Fibroblast of skin of left biceps (primary cell): ENCODE results near the gene ATPAF2.

ENCODE experiments used
- DNase-seq, 2 experiments: peaks; one replicate each; pipeline ENCODE4 v3.0.0-alpha.2; 2013; ENCODE audit warnings: low read depth in 2 of 2

The ATPAF2 gene

DNA sequence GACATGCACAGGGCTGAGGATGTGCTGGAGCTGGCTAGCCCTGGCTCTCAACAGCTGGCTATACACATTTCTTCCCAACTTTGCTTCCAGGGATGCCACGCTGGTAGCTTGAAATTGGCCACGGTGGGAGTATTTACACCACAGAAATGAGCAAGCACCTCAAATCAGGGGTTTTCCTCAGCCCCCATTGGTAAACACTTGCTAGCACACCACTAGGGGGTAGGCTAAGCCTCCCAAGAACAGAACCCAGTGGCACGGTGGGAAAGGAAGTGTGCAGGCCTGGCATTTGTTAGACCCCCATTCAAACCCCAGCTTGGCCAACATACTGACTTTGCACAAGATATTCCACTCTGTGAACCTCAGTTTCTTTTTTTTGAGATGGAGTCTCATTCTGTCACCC is 53.4 kb downstream of the ATPAF2 start:
- no peak for DNase-seq

DNA sequence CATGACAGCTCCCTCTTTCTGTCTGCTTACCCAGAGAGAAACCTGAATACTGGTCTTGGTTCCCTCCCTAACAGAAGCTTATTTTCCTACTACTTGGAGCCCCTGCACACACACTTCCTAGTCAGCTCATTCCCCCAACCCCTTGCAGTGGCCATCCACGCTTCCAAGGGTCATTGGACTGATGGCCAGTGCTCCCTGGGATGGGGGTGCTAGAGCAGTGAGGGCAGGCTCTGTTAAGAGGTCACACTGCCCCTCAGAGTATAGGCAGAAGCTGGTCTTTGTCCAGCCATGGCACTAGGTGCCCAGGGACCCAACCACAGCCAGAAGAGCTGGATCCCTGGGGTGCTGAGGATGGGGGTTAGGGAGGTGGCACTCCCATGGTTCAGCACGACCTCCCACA is 53.8 kb downstream of the ATPAF2 start:
- no peak for DNase-seq

DNA sequence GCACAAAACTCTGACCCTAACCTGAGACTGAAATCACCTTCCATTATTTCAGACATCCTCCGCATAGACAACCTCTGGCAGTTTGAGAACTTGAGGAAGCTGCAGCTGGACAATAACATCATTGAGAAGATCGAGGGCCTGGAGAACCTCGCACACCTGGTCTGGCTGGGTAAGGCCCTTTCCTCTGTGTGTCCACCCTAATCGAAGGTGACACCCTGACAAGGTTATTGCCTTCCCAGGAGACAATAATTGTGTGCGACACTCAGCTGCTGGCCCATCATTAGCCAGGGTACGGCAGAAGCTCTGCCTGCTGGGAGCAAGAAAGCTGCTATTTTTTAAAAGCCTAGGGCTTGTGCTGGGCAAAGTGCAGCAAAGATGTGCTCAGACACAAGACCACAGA is 55.2 kb downstream of the ATPAF2 start:
- no peak for DNase-seq

DNA sequence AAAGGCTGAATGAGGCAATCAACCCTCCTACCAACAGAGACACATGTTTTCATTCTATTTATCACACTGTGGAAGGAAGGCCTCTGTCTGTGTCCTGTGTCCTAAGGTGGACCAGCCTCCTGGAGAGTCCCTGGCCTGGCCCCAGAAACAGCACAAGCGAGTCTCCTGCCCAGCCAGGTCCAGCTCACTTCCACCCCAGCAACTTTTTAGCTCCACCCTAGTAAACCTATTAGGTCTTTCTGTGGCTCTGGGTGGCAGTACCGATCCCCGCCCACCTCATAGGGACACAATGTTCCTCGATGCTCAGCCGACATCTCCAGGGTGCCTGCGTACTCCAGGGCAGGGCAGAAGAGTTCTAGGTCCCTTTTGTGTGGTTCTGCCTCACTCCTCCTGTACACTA is 55.6 kb downstream of the ATPAF2 start:
- DNase-seq = no peak

DNA sequence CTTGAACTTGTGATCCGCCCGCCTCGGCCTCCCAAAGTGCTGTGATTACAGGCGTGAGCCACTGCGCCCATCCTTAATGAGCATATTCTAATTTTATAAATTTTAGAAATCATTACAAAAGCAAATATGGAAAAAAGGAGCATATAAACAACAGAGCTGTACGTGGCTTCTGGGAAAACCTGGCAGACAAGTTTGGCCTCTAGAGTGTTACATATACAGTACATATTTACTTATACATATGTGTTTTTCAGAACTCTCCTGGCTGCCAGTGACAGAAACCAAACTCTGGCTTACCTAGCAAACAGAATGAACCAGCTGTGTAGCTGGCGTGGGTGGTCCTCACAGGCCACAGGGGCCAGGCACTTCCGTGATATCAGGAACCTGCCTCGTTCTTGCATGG is 56.2 kb downstream of the ATPAF2 start:
- no peak for DNase-seq

DNA sequence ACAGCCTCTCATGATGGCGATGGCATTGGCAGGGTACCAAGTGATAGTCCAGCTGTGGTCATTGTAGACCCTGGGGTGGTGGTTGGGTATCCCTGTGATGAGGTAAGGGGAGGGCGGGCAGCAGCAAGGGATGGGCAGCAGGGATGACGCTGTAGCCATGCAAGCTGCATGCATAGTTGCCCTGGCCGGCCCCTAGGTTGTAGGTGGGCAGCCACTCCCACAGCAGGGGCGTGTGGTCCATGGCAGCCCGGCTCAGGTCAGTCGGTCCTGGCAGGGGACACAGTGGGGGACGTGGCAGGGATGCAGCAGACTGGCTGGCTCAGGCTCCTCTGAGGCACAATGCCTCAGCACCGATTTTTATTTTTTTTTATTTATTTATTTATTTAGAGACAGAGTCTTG is 57.6 kb downstream of the ATPAF2 start:
- DNase-seq = no peak

DNA sequence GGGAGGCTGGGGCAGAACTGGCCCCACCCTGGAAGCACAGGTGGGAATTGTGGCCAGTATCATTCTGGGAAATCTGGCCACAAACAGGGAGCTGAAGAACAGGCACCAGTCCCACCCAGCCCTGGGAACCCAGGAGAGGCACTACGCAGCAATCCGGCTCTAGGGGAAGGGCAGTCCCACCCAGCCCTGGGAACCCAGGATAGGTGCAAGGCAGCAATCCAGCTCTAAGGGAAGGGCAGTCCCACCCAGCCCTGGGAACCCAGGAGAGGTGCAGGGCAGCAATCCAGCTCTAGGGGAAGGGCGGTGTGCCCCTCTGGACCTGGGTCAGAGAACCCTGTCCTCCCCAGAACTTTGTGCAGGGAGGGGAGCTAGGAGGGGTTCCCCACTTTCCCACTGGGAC is 59.2 kb downstream of the ATPAF2 start:
- no peak for DNase-seq

DNA sequence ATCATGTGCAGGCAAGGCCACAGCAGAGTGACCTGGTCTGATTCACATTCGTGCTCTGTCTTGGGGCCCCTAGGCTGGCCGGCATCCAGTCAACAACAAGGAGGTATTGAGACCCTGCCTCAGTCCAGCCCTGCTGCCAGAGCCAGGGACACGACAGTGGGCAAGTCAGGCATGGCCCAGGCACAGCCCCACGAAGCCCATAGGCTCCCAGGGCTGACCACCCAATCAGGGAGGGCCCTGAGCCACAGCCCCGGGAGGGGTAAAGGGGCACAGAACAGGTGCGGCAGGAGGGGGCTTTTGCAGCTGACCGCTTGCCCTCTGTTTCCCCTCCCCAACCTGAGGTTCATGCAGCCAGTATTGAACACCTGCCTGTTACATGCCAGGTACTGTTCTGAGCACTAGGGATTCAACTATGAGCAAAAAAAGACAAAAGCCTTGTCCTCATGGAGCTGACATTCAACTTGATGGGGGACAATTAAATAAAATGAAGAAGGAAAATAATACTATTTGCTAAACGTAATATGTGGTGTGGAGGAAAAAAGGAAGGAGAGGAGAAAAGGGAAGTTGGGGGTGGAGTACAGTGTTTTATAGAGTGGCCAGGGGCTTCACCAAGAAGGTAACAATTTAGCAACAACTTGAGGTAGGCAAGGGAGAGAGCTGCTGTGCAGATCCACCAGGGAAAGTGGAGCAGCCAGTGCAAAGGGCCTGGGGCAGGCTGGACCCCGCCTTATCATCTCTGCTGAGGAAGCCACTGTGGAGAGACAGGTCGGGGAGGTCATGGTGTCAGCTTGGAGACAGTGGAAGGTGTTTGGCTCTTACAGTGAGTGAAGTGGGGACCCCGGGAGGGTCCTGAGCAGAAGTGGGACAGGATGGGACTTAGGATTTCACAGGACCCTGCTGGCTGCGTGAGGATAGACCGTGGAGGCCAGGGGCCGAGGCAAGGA is 60.2 kb downstream of the ATPAF2 start:
- DNase-seq = no peak

DNA sequence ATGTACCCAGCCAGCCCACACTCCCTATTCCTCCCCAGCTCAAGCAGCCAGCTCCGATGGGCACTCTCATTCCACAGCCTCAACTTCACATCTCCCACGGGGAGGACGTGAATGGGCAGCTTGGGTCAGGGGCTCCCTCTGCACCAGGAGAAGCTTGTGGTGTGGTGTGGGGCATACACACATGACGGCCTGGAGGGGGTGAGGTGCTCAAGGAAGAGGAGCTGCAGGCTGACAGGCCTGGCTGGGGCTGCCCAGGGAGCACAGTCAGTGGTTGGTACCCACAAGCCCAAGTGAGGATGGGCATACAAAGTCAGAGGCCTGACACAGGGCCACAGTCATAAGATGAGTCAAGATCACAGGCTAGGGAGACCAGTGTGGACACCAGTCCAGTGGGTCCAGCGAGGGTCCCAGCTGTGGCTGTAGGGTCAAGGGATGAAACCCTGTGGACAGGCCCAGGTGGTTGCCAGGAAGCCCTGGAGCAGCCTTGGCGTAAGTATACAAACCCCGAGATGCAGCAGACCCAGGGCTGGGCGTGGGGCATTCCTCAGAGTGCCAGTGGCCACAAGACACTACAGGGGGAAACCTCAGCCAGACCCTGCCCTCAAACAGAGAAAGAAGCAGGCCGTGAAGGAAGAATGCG is 61.9 kb downstream of the ATPAF2 start:
- no peak for DNase-seq

DNA sequence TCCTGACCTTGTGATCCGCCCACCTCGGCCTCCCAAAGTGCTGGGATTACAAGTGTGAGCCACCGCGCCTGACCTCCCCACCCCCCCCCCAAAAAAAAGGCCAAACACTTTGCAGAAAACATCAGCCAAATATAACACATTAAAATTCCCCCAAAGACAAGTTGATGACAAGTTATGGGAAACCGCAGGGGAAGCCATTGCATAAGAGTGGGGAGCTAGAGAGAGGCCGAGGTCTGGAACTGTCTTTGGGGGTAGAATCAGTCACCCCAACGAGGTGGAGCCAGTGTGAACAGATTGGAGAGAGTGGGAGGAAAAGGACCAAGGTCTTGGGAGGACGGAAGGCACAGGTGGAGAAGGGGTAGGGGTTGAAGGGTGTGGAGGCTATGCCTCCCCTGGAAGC is 63.5 kb downstream of the ATPAF2 start:
- no peak for DNase-seq

DNA sequence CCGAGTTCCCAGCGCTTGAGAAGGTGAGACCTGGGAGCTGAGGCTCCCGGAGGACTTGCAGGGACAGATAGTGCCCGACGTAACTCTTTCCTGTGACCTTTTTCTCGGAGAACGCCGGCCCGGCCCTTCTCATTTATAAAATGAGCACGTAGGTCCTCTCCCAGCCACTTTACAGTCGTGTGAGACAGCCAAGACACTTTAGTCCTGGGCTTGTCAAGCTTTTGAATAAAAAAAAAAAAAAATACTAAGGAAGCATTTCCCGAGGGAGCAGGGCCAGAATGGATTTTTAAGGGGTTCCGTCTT is 66.1 kb downstream of the ATPAF2 start:
- no peak for DNase-seq

DNA sequence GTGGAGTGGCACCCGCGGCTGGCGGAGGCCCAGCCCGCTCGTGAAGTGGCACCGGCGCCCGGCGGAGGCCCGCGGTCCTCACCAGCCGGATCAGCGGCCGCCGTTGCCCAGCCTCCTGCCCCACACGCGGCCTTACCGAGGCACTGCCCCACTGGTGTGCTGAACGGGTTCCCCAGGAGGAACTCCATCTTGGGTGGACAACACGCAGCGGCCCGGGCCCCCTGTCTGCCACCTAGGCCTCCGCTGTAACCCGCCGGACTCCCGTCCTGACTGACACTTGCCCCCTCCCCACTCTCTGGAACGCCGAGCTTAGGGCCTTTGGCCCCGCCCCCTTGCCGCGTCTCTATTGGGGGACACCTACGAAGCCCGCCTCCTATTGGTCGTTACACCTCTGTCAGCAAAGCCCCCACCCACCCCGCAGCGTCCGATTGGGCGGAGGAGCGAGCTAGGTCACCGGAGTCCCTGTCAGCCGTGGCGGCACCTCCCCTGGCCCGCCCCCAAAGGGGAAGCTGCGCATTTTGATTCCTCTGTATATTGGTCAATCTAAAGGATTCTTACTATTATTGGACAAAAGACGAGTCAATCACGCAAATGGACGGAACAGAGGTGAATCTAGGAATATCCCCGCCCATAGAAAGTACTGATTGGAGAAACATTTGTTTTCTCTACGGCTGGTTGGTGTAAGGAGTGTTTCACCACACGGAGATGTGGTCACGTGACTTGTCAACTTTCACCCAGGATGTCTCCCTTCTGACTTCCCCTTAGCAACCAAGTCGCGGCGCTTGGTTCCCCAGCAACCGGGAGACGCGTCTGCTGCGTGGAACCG is 66.6 kb downstream of the ATPAF2 start, which contains the start of the genes DRC3 and TOM1L2:
Gene DRC3, plus strand, starts transcription at position 737 of the 826 bp plus-strand sequence. CDS start 4,737 bp downstream, outside the sequence.
Gene TOM1L2, minus strand, starts transcription at position 275 of the 826 bp plus-strand sequence. Its CDS starts 87 bp downstream, at position 188.
- DNase-seq = peak; percentile 100

DNA sequence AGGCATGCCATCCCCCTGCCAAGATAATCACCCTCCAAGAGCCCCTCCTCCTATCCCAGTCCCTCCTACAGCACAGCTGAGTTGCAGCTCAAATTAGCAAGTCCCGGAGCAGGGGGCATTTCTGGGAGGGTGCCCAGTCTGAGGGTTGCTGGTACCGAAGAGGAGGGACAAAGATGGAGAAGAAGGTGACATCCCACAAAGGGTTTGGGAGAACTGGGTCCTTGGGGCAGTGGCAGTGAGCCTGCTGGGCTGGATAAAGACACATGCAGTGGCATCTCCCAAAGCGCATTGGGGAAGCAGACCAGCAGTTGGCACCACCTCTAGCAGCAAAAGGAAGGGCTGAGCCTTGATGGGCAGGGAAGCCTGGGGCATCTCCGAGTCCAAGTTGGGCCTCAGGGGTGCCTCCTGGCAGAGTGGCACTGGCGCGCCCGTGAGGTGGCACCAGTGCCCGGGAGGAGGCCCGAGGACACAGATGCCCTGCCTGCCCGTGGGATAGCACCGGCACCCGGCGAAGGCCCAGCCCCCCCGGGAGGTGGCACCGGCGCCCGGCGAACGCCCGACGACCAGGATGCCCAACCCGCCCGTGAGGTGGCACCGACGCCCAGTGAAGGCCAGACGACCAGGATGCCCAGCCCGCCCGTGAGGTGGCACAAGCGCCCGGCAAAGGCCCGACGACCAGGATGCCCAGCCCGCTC is 67.4 kb downstream of the ATPAF2 start:
- DNase-seq = no peak

DNA sequence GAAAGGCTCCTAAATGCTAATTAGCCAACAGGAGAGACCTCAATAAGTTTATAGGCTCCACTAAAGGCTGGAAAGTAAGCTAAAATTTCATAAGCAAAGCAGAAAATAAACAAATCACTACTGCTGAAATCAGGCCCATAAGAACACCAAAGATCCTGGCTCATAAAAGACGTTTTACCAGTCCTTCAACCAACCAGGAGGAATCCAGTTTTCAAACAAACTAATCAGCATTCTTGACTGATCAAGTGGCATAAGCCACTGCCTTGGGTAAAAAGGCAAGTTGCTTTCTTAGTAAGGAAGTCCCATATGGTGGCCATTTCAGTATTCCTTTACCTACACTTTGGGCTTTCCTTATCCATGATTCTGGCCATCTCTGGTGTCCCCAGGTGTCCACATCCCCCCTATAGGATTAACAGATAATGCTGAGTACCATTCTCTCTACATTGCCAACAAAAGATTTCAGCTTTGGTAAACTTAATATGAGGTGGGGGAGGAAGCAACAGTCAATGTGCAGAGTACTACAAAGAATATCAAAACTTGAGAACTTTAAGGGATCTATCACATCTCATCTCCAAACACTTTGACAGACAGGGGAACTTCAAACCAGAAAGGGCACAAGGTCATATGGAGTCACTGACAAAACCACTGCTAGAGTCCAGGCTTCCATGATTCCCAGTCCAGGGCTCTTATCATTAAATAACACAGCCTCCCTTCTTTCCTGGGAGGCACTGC is 68.1 kb downstream of the ATPAF2 start:
- no peak for DNase-seq
